ENCODE measurements around the gene RALGAPA2. TPM values are rescaled to one million over a fixed set of nuclear protein-coding genes. Genes with fewer than 3 reads are reported as not detected.

Gene RALGAPA2
- 1.1 to 1.6 TPM (median 1.5 TPM) in 5 replicates for total RNA-seq (2022; extraction: Qiagen RNA extraction; ENCODE audit: low read depth)

DNA sequence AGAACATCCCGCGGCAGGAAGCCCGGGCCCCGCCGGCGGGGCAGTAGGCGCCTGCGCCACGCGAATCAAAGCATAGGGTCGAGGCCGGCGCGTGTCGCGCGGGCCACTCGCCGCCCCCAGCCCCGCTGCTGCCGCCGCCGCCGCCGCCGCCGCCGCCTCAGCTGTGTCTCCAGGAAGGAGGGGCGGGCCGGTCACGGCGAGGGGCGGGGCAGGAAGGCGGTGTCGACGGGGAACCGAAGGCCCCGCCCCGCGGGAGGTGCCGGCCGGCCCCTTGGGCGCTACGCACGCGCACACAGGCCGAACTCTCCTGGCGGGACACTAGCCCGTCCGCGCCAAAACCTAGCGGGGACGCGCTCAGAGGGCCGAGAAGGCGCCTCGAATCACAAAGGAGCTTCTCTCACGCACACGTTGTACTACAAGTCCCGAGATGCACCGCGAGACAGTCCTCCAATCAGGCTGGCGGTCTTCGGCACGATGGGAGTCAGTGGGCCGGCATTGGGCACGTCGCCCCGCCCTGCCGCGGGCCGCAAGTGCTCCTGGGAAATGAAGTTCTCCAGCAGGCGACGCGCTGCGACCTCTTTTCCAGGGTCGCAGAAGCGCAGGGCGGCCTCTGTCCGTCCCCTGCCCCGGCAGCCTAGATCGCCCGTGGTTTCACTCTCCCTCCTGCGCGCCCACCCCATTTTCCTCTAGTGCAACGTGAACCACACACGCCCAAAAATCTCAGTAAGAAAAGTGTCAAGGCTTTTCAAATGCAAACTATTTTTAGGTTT is at the start of gene RALGAPA2:
Gene RALGAPA2, minus strand, starts transcription at position 171 of the 770 bp plus-strand sequence. Its CDS starts 164 bp downstream, at position 7.

GRCh38 chr20:20367575-20368417 is 344.6 kb downstream of the RALGAPA2 start, which contains the start of gene INSM1:
TSS of gene INSM1 (plus strand) at chr20:20368104. CDS start at chr20:20368268, 164 bp downstream.

Data from A549 treated with RU486 at 1 μM for 4 hours (cell line).